Upper lobe of right lung (tissue), 1 donor: ENCODE results near the gene CTDSPL. TPM values are rescaled to one million over a fixed set of nuclear protein-coding genes. Genes with fewer than 3 reads are reported as not detected.
"Not testable (repeated sequence)": the region's sequence is repeated elsewhere in the genome, so short reads cannot be mapped to it uniquely, and the experiment has no call there.

Experiments used
- ATAC-seq: fragments of 200-7000 bp; cut with Tn5 transposase; one replicate; pipeline ENCODE4 v1.9.1; 2020; ENCODE audit warnings: mild to moderate bottlenecking, moderate library complexity
- DNase-seq: peaks from one replicate; pipeline ENCODE4 v3.0.0-alpha.2; 2020
- H3K27ac ChIP-seq: fragments of 200-600 bp; one replicate; pipeline ENCODE4 v1.8.0; 2022
- H3K27me3 ChIP-seq: fragments of 200-600 bp; one replicate; pipeline ENCODE4 v1.8.0; 2022; ENCODE audit warnings: mild to moderate bottlenecking
- H3K36me3 ChIP-seq: fragments of 200-600 bp; one replicate; pipeline ENCODE4 v1.8.0; 2022
- H3K4me1 ChIP-seq: fragments of 200-600 bp; one replicate; pipeline ENCODE4 v1.8.0; 2022
- H3K4me3 ChIP-seq: fragments of 200-600 bp; one replicate; pipeline ENCODE4 v1.8.0; 2022; ENCODE audit warnings: mild to moderate bottlenecking
- H3K9me3 ChIP-seq: fragments of 200-600 bp; one replicate; pipeline ENCODE4 v1.8.0; 2022
- CTCF ChIP-seq: fragments of 200-600 bp; IDR thresholded peaks from one replicate; pipeline ENCODE4 v1.8.0; 2022; ENCODE audit warnings: antibody characterized with exemption
- intact Hi-C: fragments of 100-400 bp; cut with DNase I; formaldehyde crosslinking; loops from one replicate; pipeline ENCODE4 v1.11.0; 2022
- long read RNA-seq: library from polyadenylated mRNA; unstranded; transcript quantifications from one replicate; pipeline ENCODE4 v2.0.0, GENCODE V29; 2021
- total RNA-seq: library from RNA; stranded (reverse); fragmentation: NEBNext Ultra II Directional; extraction: Animal tissue kit (Norgen Biotek cat#: 25700); gene quantifications from one replicate; pipeline ENCODE4 v1.2.1, GENCODE V29; 2021
- donor health status: DM: no; HTN: yes; CAD: no; lungs with severe emphysema.

CTDSPL gene
- total RNA-seq, result 78.6 TPM
- long read RNA-seq, full-length matches to known transcripts, result 108 of 176 reads
- long read RNA-seq, partial matches to known transcripts, result 16 of 176 reads
- long read RNA-seq, other reads (novel, unspliced or antisense), result 52 of 176 reads

- ATAC-seq, result peak; percentile 20
These were observed at the start of gene CTDSPL for GRCh38 chr3:37861620-37862041. CTDSPL (plus strand) TSS chr3:37861880; CDS start chr3:37862200, 320 bp downstream.

GRCh38 chr3:37812499-37812896, 49.2 kb upstream of the CTDSPL start:
- no peak overlapping the region for H3K4me3 ChIP-seq
- H3K36me3 ChIP-seq, result peaks cover 2% of the 10 kb centered on the region
- no peak for TF ChIP-seq CTCF
- peaks cover 15% of the 10 kb centered on the region for H3K4me1 ChIP-seq
- intact Hi-C loops, result no loop called here
- H3K9me3 ChIP-seq, result no peaks in the 10 kb centered on the region
- ATAC-seq, result no peak
- H3K27ac ChIP-seq, result no peak overlapping the region
- no peak for DNase-seq
- no peaks in the 10 kb centered on the region for H3K27me3 ChIP-seq

More at GRCh38 chr3:37861620-37862041, at the start of gene CTDSPL:
- TF ChIP-seq CTCF, result no peak
- H3K9me3 ChIP-seq, result no peaks in the 10 kb centered on the region
- H3K4me1 ChIP-seq, result peaks cover 25% of the 10 kb centered on the region
- H3K27ac ChIP-seq, result peak within 1 kb of the TSS; percentile 83
- no peaks in the 10 kb centered on the region for H3K36me3 ChIP-seq
- H3K4me3 ChIP-seq, result peak within 1 kb of the TSS; percentile 69
- intact Hi-C loops, result no loop called here
- H3K27me3 ChIP-seq, result no peaks in the 10 kb centered on the region
- peak; percentile 78 for DNase-seq

- Histone ChIP-seq H3K9me3 (no peaks in the 10 kb centered on the region), H3K27ac (no peak overlapping the region), H3K36me3 (no peaks in the 10 kb centered on the region), H3K4me3 (no peak overlapping the region), H3K27me3 (no peaks in the 10 kb centered on the region), H3K4me1 (peaks cover 15% of the 10 kb centered on the region)
- ATAC-seq (no peak), DNase-seq (no peak)
- TF ChIP-seq CTCF, result no peak
- intact Hi-C loops, result no loop called here
These were observed 48.3 kb upstream of the CTDSPL start for GRCh38 chr3:37813403-37813802.

GRCh38 chr3:37814547-37814946, 47.1 kb upstream of the CTDSPL start:
- peaks cover 15% of the 10 kb centered on the region for H3K4me1 ChIP-seq
- DNase-seq (no peak), ATAC-seq (no peak)
- H3K27me3 ChIP-seq, result no peaks in the 10 kb centered on the region
- intact Hi-C loops, result no loop called here
- H3K27ac ChIP-seq, result no peak overlapping the region
- no peaks in the 10 kb centered on the region for H3K9me3 ChIP-seq
- TF ChIP-seq CTCF, result peak; percentile 32
- H3K36me3 ChIP-seq, result peaks cover 9% of the 10 kb centered on the region
- no peak overlapping the region for H3K4me3 ChIP-seq

GRCh38 chr3:37815156-37815555, 46.5 kb upstream of the CTDSPL start:
- H3K27ac ChIP-seq, H3K4me3 ChIP-seq, ATAC-seq, H3K27me3 ChIP-seq, DNase-seq, H3K9me3 ChIP-seq, intact Hi-C loops: not testable (repeated sequence)
- Histone ChIP-seq H3K36me3 (peaks cover 15% of the 10 kb centered on the region), H3K4me1 (peaks cover 15% of the 10 kb centered on the region)

GRCh38 chr3:37816271-37816670, 45.4 kb upstream of the CTDSPL start:
- no peaks in the 10 kb centered on the region for H3K9me3 ChIP-seq
- TF ChIP-seq CTCF, result no peak
- no peak for ATAC-seq

More at GRCh38 chr3:37816271-37816670, 45.4 kb upstream of the CTDSPL start:
- H3K4me3 ChIP-seq, result no peak overlapping the region
- peaks cover 20% of the 10 kb centered on the region for H3K36me3 ChIP-seq
- intact Hi-C loops, result no loop called here
- H3K27me3 ChIP-seq, result no peaks in the 10 kb centered on the region
- DNase-seq, result no peak
- H3K27ac ChIP-seq, result no peak overlapping the region
- peaks cover 10% of the 10 kb centered on the region for H3K4me1 ChIP-seq
